HepG2 (cell line): ENCODE results near the gene PLD1. TPM values are rescaled to one million over a fixed set of nuclear protein-coding genes. Genes with fewer than 3 reads are reported as not detected.

Experiments
- CEBPZ ChIP-seq: IDR thresholded peaks from 2 replicates; pipeline ENCODE4 v1.6.1; 2012; ENCODE audit warnings: low read length, improper control_type of control experiment
- HMGXB4 ChIP-seq, 2 experiments: sonication (generic) in 1 of 2; formaldehyde crosslinking in 1 of 2; IDR thresholded peaks; 2 replicates each; pipeline versions ENCODE4 v1.4.0 to v1.6.1; 2018 to 2020; ENCODE audit warnings: missing genetic modification reagents in 2 of 2, borderline replicate concordance in 1 of 2, low read depth in 1 of 2, mild to moderate bottlenecking in 1 of 2, missing biosample characterization in 1 of 2
- KDM6A ChIP-seq: IDR thresholded peaks from 2 replicates; pipeline ENCODE4 v1.6.1; 2016; ENCODE audit warnings: low read depth
- KMT2A ChIP-seq: sonication (generic); formaldehyde crosslinking; IDR thresholded peaks from 2 replicates; pipeline ENCODE4 v1.4.0; 2020; ENCODE audit warnings: missing genetic modification reagents
- MXD4 ChIP-seq: IDR thresholded peaks from 2 replicates; pipeline ENCODE4 v1.6.1; 2016; ENCODE audit warnings: mild to moderate bottlenecking, missing biosample characterization, missing genetic modification reagents
- ZIK1 ChIP-seq: sonication (generic); formaldehyde crosslinking; IDR thresholded peaks from 2 replicates; pipeline ENCODE4 v1.5.0; 2020; ENCODE audit warnings: mild to moderate bottlenecking, low read depth, missing genetic modification reagents, borderline replicate concordance
- polyA plus RNA-seq, 8 experiments: library from polyadenylated mRNA; depleted of rRNA in 3 of 8; stranded (reverse) in 7 of 8; unstranded in 1 of 8; fragments of >200 nt; fragmentation: Illumina TruSeq in 4 of 8; extraction: Trizol in 4 of 8; gene quantifications; 2 replicates each; pipeline versions ENCODE4 v1.2.1 to v1.2.3, GENCODE V29; 2011 to 2016; ENCODE audit warnings: low read depth in 4 of 8, missing spikeins in 1 of 8, mixed read lengths in 1 of 8; ENCODE audit not compliant: insufficient read depth in 1 of 8
- total RNA-seq, 5 experiments: library from RNA; depleted of rRNA; stranded (reverse); fragments of >200 nt; fragmentation: Illumina TruSeq; extraction: Trizol; gene quantifications; 2 replicates each; pipeline ENCODE4 v1.2.3, GENCODE V29; 2016; ENCODE audit warnings: low read depth in 1 of 5
- TF ChIP-seq, protein P1 (sequence below): sonication (generic); formaldehyde crosslinking; IDR thresholded peaks from 2 replicates; pipeline ENCODE4 v1.4.0; 2020; ENCODE audit warnings: mild to moderate bottlenecking, missing genetic modification reagents

Gene PLD1
- total and polyA plus RNA-seq, 2 of the 13 experiments (the other 11 are each of a cell fraction or from before 2014, with no cell fraction given) = 27.1 to 59.4 TPM

GRCh38 chr3:171677706-171678105, 132.6 kb downstream of the PLD1 start (continued):
- TF ChIP-seq CEBPZ = no peak
- TF ChIP-seq KDM6A (CRISPR knock-in tag) = no peak
- no peak for TF ChIP-seq KMT2A
- TF ChIP-seq MXD4 (CRISPR knock-in tag) = no peak
- TF ChIP-seq, protein P1, sequence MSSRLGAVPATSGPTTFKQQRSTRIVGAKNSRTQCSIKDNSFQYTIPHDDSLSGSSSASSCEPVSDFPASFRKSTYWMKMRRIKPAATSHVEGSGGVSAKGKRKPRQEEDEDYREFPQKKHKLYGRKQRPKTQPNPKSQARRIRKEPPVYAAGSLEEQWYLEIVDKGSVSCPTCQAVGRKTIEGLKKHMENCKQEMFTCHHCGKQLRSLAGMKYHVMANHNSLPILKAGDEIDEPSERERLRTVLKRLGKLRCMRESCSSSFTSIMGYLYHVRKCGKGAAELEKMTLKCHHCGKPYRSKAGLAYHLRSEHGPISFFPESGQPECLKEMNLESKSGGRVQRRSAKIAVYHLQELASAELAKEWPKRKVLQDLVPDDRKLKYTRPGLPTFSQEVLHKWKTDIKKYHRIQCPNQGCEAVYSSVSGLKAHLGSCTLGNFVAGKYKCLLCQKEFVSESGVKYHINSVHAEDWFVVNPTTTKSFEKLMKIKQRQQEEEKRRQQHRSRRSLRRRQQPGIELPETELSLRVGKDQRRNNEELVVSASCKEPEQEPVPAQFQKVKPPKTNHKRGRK (CRISPR knock-in tag) = no peak
- TF ChIP-seq ZIK1 = no peak
- no peak for TF ChIP-seq HMGXB4 (CRISPR knock-in tag; IDR thresholded peaks at IDR 0.05; ENCODE audit: borderline replicate concordance in 1 of 2, low read depth in 1 of 2)
- TF ChIP-seq, all 625 proteins: peak for 0
